Colonic mucosa (tissue), 4 donors: ENCODE data around the gene TNPO1. TPM values are rescaled to one million over a fixed set of nuclear protein-coding genes. Genes with fewer than 3 reads are reported as not detected.
A peak's percentile ranks its signal among the peaks of the same experiment; 100 is the strongest.

Experiments
- DNase-seq: peaks from one replicate; pipeline ENCODE4 v3.0.0-alpha.2; 2020
- H3K27ac ChIP-seq: fragments of 200-600 bp; one replicate; pipeline ENCODE4 v1.8.0; 2021
- H3K27me3 ChIP-seq: fragments of 200-600 bp; one replicate; pipeline ENCODE4 v1.8.0; 2021
- H3K36me3 ChIP-seq: fragments of 200-600 bp; one replicate; pipeline ENCODE4 v1.8.0; 2021
- H3K4me1 ChIP-seq: fragments of 200-600 bp; one replicate; pipeline ENCODE4 v1.8.0; 2021; ENCODE audit warnings: mild to moderate bottlenecking
- H3K4me3 ChIP-seq: fragments of 200-600 bp; one replicate; pipeline ENCODE4 v1.8.0; 2021
- H3K9ac ChIP-seq, 2 donors: one replicate each; pipeline ENCODE4 v1.7.0; 2013; ENCODE audit warnings: control low read depth in 2 of 2, low read depth in 2 of 2, low read length in 2 of 2
- H3K9me3 ChIP-seq: fragments of 200-600 bp; one replicate; pipeline ENCODE4 v1.8.0; 2021
- CTCF ChIP-seq: fragments of 200-600 bp; IDR thresholded peaks from one replicate; pipeline ENCODE4 v1.8.0; 2022; ENCODE audit warnings: antibody characterized with exemption, mild to moderate bottlenecking
- intact Hi-C: fragments of 100-400 bp; cut with DNase I; formaldehyde crosslinking; loops from one replicate; pipeline ENCODE4 v1.14.1; 2022
- total RNA-seq, 2 donors: library from RNA; stranded (reverse); fragmentation: NEBNext Ultra II Directional in 1 of 2; extraction: Animal tissue kit (Norgen Biotek cat#: 25700) in 1 of 2; gene quantifications; one replicate each; pipeline ENCODE4 v1.2.1, GENCODE V29; 2021
- donor health status: healthy.
- donor health status: DM: no; HTN: no; CAD: no.
- donor health status: DM: no; HTN: no; CAD: no.

Gene TNPO1
- total RNA-seq, 2 donors from 2014 or later = 78.0 to 89.9 TPM

GRCh38 chr5:72818866-72819534 is 2.5 kb downstream of the TNPO1 start:
- intact Hi-C loops = loop anchor here (5.0 kb wide), 1 partner anchor 207 kb away; no protein-coding TSS in a partner anchor
- Histone ChIP-seq H3K27me3 (no peaks in the 10 kb centered on the region), H3K4me1 (peaks cover 9% of the 10 kb centered on the region), H3K9me3 (no peaks in the 10 kb centered on the region), H3K9ac (no peak overlapping the region), H3K27ac (no peak overlapping the region), H3K36me3 (no peaks in the 10 kb centered on the region), H3K4me3 (no peak overlapping the region)
- DNase-seq = peak; percentile 77
- peak; percentile 62 for TF ChIP-seq CTCF

GRCh38 chr5:72821776-72822175 is 5.3 kb downstream of the TNPO1 start:
- peaks cover 9% of the 10 kb centered on the region for H3K4me1 ChIP-seq
- H3K9me3 ChIP-seq = no peaks in the 10 kb centered on the region
- no peak overlapping the region for H3K27ac ChIP-seq
- TF ChIP-seq CTCF = no peak
- H3K4me3 ChIP-seq = no peak overlapping the region
- H3K36me3 ChIP-seq = no peaks in the 10 kb centered on the region
- H3K9ac ChIP-seq = no peak overlapping the region
- intact Hi-C loops = no loop called here
- H3K27me3 ChIP-seq = no peaks in the 10 kb centered on the region
- no peak for DNase-seq

DNA sequence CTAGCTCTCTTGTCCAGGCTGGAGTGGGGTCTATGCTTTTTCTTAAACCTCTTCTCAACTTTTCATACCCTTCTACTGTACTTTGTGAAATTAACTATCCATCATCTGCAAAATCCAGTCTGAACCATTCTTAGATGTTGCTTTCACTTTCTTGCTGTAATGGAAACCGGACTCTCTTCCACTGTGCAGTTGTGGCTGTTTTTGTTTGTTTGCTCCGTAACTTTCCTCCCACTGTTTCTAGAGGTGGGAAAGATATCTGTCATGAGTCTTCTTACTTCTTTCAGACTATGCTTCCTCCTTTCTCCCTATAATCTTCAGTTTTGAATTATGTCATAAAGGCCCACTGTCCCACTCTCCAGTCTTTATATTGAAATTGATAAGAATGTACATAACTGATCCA is 6.5 kb downstream of the TNPO1 start:
- Histone ChIP-seq H3K4me3 (no peak overlapping the region), H3K9ac (no peak overlapping the region), H3K36me3 (no peaks in the 10 kb centered on the region), H3K9me3 (no peaks in the 10 kb centered on the region), H3K4me1 (peaks cover 6% of the 10 kb centered on the region), H3K27ac (no peak overlapping the region), H3K27me3 (no peaks in the 10 kb centered on the region)
- no peak for TF ChIP-seq CTCF
- intact Hi-C loops = no loop called here
- DNase-seq = no peak

- H3K27me3 ChIP-seq = no peaks in the 10 kb centered on the region
- intact Hi-C loops = no loop called here
These were observed 13.2 kb downstream of the TNPO1 start for GRCh38 chr5:72829707-72830106.

GRCh38 chr5:72830362-72830761 is 13.9 kb downstream of the TNPO1 start:
- H3K9me3 ChIP-seq = no peaks in the 10 kb centered on the region
- H3K4me3 ChIP-seq = no peak overlapping the region
- H3K4me1 ChIP-seq = no peaks in the 10 kb centered on the region
- no peak overlapping the region for H3K9ac ChIP-seq
- no peak for TF ChIP-seq CTCF
- no peaks in the 10 kb centered on the region for H3K27me3 ChIP-seq
- H3K36me3 ChIP-seq = no peaks in the 10 kb centered on the region
- no peak for DNase-seq
- intact Hi-C loops = no loop called here
- H3K27ac ChIP-seq = no peak overlapping the region

More at GRCh38 chr5:72829707-72830106, 13.2 kb downstream of the TNPO1 start:
- no peak for TF ChIP-seq CTCF
- no peak for DNase-seq
- H3K27ac ChIP-seq = no peak overlapping the region
- H3K36me3 ChIP-seq = no peaks in the 10 kb centered on the region
- no peak overlapping the region for H3K9ac ChIP-seq
- H3K4me1 ChIP-seq = no peaks in the 10 kb centered on the region
- H3K9me3 ChIP-seq = no peaks in the 10 kb centered on the region
- no peak overlapping the region for H3K4me3 ChIP-seq
